CD4-positive, alpha-beta memory T cell (primary cell): ENCODE data around the gene IL18. TPM values are rescaled to one million over a fixed set of nuclear protein-coding genes. Genes with fewer than 3 reads are reported as not detected.
"Not testable (repeated sequence)": the region's sequence is repeated elsewhere in the genome, so short reads cannot be mapped to it uniquely, and the experiment has no call there.

Experiments
- CTCF ChIA-PET: fragments of 350-600 bp; sonication (Branson Sonifier 250); formaldehyde crosslinking; loops from one replicate; lab custom pipeline; 2021; ENCODE audit warnings: inconsistent platforms; ENCODE audit not compliant: partially characterized antibody; lab: Charles Lee
- POLR2A ChIA-PET: fragments of 350-600 bp; sonication (Branson Sonifier 250); formaldehyde crosslinking; loops from one replicate; lab custom pipeline; 2021; ENCODE audit not compliant: partially characterized antibody; lab: Charles Lee
- DNase-seq, 5 donors: peaks; one replicate each; pipeline versions ENCODE4 v3.0.0 to v3.0.0-alpha.2; 2020 to 2022; ENCODE audit warnings: mixed read lengths in 1 of 5
- H3K27ac ChIP-seq: one replicate; pipeline ENCODE4 v1.7.0; 2013; ENCODE audit warnings: low read depth, low read length
- H3K27me3 ChIP-seq: 2 replicates; pipeline ENCODE4 v1.7.0; 2013; ENCODE audit warnings: mild to moderate bottlenecking, low read length, moderate library complexity; ENCODE audit not compliant: insufficient read depth
- H3K36me3 ChIP-seq: 2 replicates; pipeline ENCODE4 v1.7.0; 2013; ENCODE audit warnings: mild to moderate bottlenecking, low read length, moderate library complexity; ENCODE audit not compliant: insufficient read depth
- H3K4me1 ChIP-seq: 2 replicates; pipeline ENCODE4 v1.7.0; 2013; ENCODE audit warnings: mild to moderate bottlenecking, low read length, moderate library complexity; ENCODE audit not compliant: insufficient read depth
- H3K4me3 ChIP-seq, 2 donors: one replicate each; pipeline ENCODE4 v1.7.0; 2013; ENCODE audit warnings: low read length in 2 of 2, mild to moderate bottlenecking in 1 of 2
- H3K9me3 ChIP-seq, 2 donors: one replicate each; pipeline ENCODE4 v1.7.0; 2013; ENCODE audit warnings: low read length in 2 of 2, control low read depth in 1 of 2; ENCODE audit not compliant: control insufficient read depth in 1 of 2
- H3K27ac Mint-ChIP-seq, 7 donors: one replicate each; pipeline ENCODE4 v1.8.0; 2020 to 2021; ENCODE audit warnings: mixed read lengths in 7 of 7, mild to moderate bottlenecking in 6 of 7, inconsistent platforms in 3 of 7, moderate library complexity in 3 of 7
- H3K27me3 Mint-ChIP-seq, 2 donors: one replicate each; pipeline ENCODE4 v1.8.0; 2020 to 2021; ENCODE audit warnings: mixed read lengths in 2 of 2
- H3K36me3 Mint-ChIP-seq, 2 donors: one replicate each; pipeline ENCODE4 v1.8.0; 2020 to 2021; ENCODE audit warnings: mixed read lengths in 2 of 2, inconsistent platforms in 1 of 2, mild to moderate bottlenecking in 1 of 2
- H3K4me1 Mint-ChIP-seq, 4 donors: one replicate each; pipeline ENCODE4 v1.8.0; 2020 to 2021; ENCODE audit warnings: mixed read lengths in 4 of 4, mild to moderate bottlenecking in 1 of 4
- H3K4me3 Mint-ChIP-seq, 8 donors: one replicate each; pipeline ENCODE4 v1.8.0; 2020 to 2021; ENCODE audit warnings: mixed read lengths in 8 of 8, mild to moderate bottlenecking in 7 of 8, moderate library complexity in 6 of 8, inconsistent platforms in 3 of 8
- H3K9me3 Mint-ChIP-seq, 8 donors: one replicate each; pipeline ENCODE4 v1.8.0; 2020 to 2021; ENCODE audit warnings: mixed read lengths in 8 of 8, mild to moderate bottlenecking in 5 of 8, inconsistent platforms in 3 of 8, moderate library complexity in 1 of 8
- intact Hi-C: fragments of 100-400 bp; cut with micrococcal nuclease; formaldehyde crosslinking; loops from one replicate; pipeline ENCODE4 v1.15.1; 2023
- polyA plus RNA-seq, 2 donors: library from polyadenylated mRNA; unstranded; fragments of 300-500 nt; fragmentation: Illumina TruSeq; gene quantifications; one replicate each; pipeline ENCODE4 v1.2.3, GENCODE V29; 2021
- total RNA-seq, 2 experiments: library from RNA; stranded (reverse); gene quantifications; one replicate each; pipeline ENCODE4 v1.2.3, GENCODE V29; 2021

Gene IL18
- total and polyA plus RNA-seq, 4 experiments from 2014 or later, result 0.42 TPM; not detected in 3

GRCh38 chr11:112199101-112199500 lies 35.2 kb upstream of the IL18 start:
- POLR2A ChIA-PET, H3K36me3 Mint-ChIP-seq, H3K36me3 ChIP-seq, H3K4me1 Mint-ChIP-seq, H3K9me3 ChIP-seq, H3K4me1 ChIP-seq, H3K27ac ChIP-seq, H3K4me3 ChIP-seq, DNase-seq, intact Hi-C loops, H3K27ac Mint-ChIP-seq, H3K27me3 ChIP-seq, H3K4me3 Mint-ChIP-seq, H3K27me3 Mint-ChIP-seq, H3K9me3 Mint-ChIP-seq: not testable (repeated sequence)
- CTCF ChIA-PET, result interaction anchor here (0.8 to 1.5 kb wide), 2 partner anchors 80 to 1091 kb away, joined by 3 read pairs; no protein-coding TSS in a partner anchor

- ChIA-PET CTCF (no interaction called here), POLR2A (no interaction called here)
- no peaks in the 10 kb centered on the region for H3K9me3 ChIP-seq
- Mint-ChIP-seq H3K36me3 (no peaks in the 10 kb centered on the region), H3K4me3 (no peak overlapping the region), H3K27me3 (peaks cover 4% of the 10 kb centered on the region in 2 donors), H3K9me3 (peaks cover 0 to 8% (median 0%) of the 10 kb centered on the region in 8 donors), H3K27ac (no peak overlapping the region), H3K4me1 (no peaks in the 10 kb centered on the region)
- H3K27me3 ChIP-seq, result no peaks in the 10 kb centered on the region
- H3K4me3 ChIP-seq, result no peak overlapping the region
- no peak overlapping the region for H3K27ac ChIP-seq
- no peak for DNase-seq
- H3K4me1 ChIP-seq, result no peaks in the 10 kb centered on the region
- H3K36me3 ChIP-seq, result no peaks in the 10 kb centered on the region
- intact Hi-C loops, result no loop called here
Observed at GRCh38 chr11:112196519-112197087, 32.7 kb upstream of the IL18 start.

GRCh38 chr11:112195951-112196351 lies 32.1 kb upstream of the IL18 start:
- H3K27ac Mint-ChIP-seq, result no peak overlapping the region
- Histone ChIP-seq H3K27ac (no peak overlapping the region), H3K27me3 (no peaks in the 10 kb centered on the region), H3K4me3 (no peak overlapping the region), H3K36me3 (no peaks in the 10 kb centered on the region), H3K4me1 (no peaks in the 10 kb centered on the region), H3K9me3 (no peaks in the 10 kb centered on the region)
- H3K9me3 Mint-ChIP-seq, result peaks cover 0 to 6% (median 0%) of the 10 kb centered on the region in 8 donors
- H3K36me3 Mint-ChIP-seq, result no peaks in the 10 kb centered on the region
- peaks cover 4% of the 10 kb centered on the region in 2 donors for H3K27me3 Mint-ChIP-seq
- ChIA-PET CTCF (interaction anchor here (0.7 kb wide), 1 partner anchor 1849 kb away, joined by 3 read pairs; no protein-coding TSS in a partner anchor), POLR2A (no interaction called here)
- no peak overlapping the region for H3K4me3 Mint-ChIP-seq
- intact Hi-C loops, result no loop called here
- H3K4me1 Mint-ChIP-seq, result no peaks in the 10 kb centered on the region
- no peak for DNase-seq

GRCh38 chr11:112195113-112195512 lies 31.2 kb upstream of the IL18 start:
- H3K4me3 Mint-ChIP-seq, H3K27me3 ChIP-seq, H3K27ac Mint-ChIP-seq, DNase-seq, H3K9me3 ChIP-seq, POLR2A ChIA-PET, H3K4me1 ChIP-seq, H3K4me1 Mint-ChIP-seq, H3K36me3 ChIP-seq, CTCF ChIA-PET, H3K36me3 Mint-ChIP-seq, H3K9me3 Mint-ChIP-seq, H3K4me3 ChIP-seq, H3K27me3 Mint-ChIP-seq, H3K27ac ChIP-seq, intact Hi-C loops: not testable (repeated sequence)

GRCh38 chr11:112186304-112186703 lies 22.4 kb upstream of the IL18 start:
- H3K4me1 ChIP-seq, result no peaks in the 10 kb centered on the region
- Mint-ChIP-seq H3K4me1 (no peaks in the 10 kb centered on the region), H3K27me3 (peaks cover 2 to 7% of the 10 kb centered on the region in 2 donors), H3K9me3 (peaks cover 0 to 4% (median 0%) of the 10 kb centered on the region in 8 donors), H3K27ac (no peak overlapping the region), H3K4me3 (no peak overlapping the region), H3K36me3 (no peaks in the 10 kb centered on the region)
- DNase-seq, result no peak
- no peaks in the 10 kb centered on the region for H3K27me3 ChIP-seq
- ChIA-PET POLR2A (no interaction called here), CTCF (no interaction called here)
- no peak overlapping the region for H3K4me3 ChIP-seq
- H3K36me3 ChIP-seq, result no peaks in the 10 kb centered on the region
- intact Hi-C loops, result no loop called here
- H3K9me3 ChIP-seq, result no peaks in the 10 kb centered on the region
- H3K27ac ChIP-seq, result no peak overlapping the region

- no peaks in the 10 kb centered on the region for H3K36me3 ChIP-seq
- DNase-seq, result no peak
- Mint-ChIP-seq H3K27ac (no peak overlapping the region), H3K9me3 (peaks cover 0 to 4% (median 0%) of the 10 kb centered on the region in 8 donors), H3K36me3 (peaks cover 0 to 1% of the 10 kb centered on the region in 2 donors), H3K4me3 (no peak overlapping the region), H3K27me3 (peaks cover 2 to 8% of the 10 kb centered on the region in 2 donors), H3K4me1 (no peaks in the 10 kb centered on the region)
- H3K27ac ChIP-seq, result no peak overlapping the region
- intact Hi-C loops, result no loop called here
- no peaks in the 10 kb centered on the region for H3K9me3 ChIP-seq
- ChIA-PET CTCF (no interaction called here), POLR2A (no interaction called here)
- no peak overlapping the region for H3K4me3 ChIP-seq
- H3K27me3 ChIP-seq, result no peaks in the 10 kb centered on the region
- no peaks in the 10 kb centered on the region for H3K4me1 ChIP-seq
Observed at GRCh38 chr11:112185883-112186282, 22.0 kb upstream of the IL18 start.

GRCh38 chr11:112182867-112183266 lies 19.0 kb upstream of the IL18 start:
- intact Hi-C loops, result no loop called here
- Mint-ChIP-seq H3K4me1 (no peaks in the 10 kb centered on the region), H3K36me3 (peaks cover 0 to 4% of the 10 kb centered on the region in 2 donors), H3K27me3 (peaks cover 9% of the 10 kb centered on the region in 2 donors), H3K9me3 (peaks cover 0 to 4% (median 0%) of the 10 kb centered on the region in 8 donors), H3K4me3 (no peak overlapping the region), H3K27ac (no peak overlapping the region)
- no peak for DNase-seq
- Histone ChIP-seq H3K4me3 (no peak overlapping the region), H3K4me1 (no peaks in the 10 kb centered on the region), H3K9me3 (no peaks in the 10 kb centered on the region), H3K27ac (no peak overlapping the region), H3K36me3 (no peaks in the 10 kb centered on the region), H3K27me3 (no peaks in the 10 kb centered on the region)
- POLR2A ChIA-PET, result no interaction called here
- CTCF ChIA-PET, result no interaction called here
